ENCODE data around the gene NPHP4. TPM values are rescaled to one million over a fixed set of nuclear protein-coding genes. Genes with fewer than 3 reads are reported as not detected.

Gene NPHP4
- total and polyA plus RNA-seq, 9 of the 15 experiments (the other 6 are each of a cell fraction or from before 2014, with no cell fraction given) = 0.52 to 26.2 (median 6.7) TPM

DNA sequence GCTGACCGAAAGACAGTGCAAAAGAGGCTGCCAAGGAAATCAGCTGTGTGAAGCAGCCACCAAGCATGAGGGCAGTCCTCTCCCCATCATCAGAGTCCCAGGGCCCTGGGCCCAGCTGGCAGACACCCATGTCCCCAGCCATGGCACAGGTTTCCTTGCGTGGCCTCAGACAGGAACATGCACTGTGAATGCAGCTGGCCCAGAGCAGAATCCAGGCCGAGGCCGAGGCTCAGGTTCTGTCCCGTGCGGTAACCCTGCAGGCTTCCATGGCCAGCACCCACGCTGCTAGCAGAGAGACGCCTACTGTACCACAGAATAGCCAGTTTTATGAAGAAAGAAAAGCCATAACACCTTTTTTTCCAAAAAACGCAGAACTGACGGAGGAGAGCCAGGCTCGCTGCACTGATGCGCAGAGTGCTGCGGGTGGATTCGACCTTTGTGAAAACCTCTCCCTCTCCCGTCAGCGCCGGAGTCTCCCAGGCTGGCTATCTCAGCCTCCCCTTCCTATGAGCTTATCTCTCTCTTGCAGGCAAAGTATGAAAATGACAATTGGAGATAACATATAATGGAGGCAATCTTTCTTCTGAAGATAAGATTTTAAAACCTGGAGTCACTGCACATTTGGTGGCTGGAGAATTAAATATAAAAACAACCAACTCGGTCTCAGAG, 106.6 kb downstream of the NPHP4 start (continued):
- TF ChIP-seq HMG20B (CRISPR knock-in tag; IDR thresholded peaks at IDR 0.05) = no peak
- no peak for TF ChIP-seq ZNF764 (CRISPR knock-in tag; IDR thresholded peaks at IDR 0.05; ENCODE audit: low read depth)
- TF ChIP-seq, protein P1, sequence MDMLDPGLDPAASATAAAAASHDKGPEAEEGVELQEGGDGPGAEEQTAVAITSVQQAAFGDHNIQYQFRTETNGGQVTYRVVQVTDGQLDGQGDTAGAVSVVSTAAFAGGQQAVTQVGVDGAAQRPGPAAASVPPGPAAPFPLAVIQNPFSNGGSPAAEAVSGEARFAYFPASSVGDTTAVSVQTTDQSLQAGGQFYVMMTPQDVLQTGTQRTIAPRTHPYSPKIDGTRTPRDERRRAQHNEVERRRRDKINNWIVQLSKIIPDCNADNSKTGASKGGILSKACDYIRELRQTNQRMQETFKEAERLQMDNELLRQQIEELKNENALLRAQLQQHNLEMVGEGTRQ (CRISPR knock-in tag; IDR thresholded peaks at IDR 0.05) = no peak
- TF ChIP-seq ZNF274 (IDR thresholded peaks at IDR 0.05; ENCODE audit: borderline replicate concordance, low read depth, low read length) = peak; percentile 51; the same call in 1 of the 2 replicates
- 0 out of 2 replicates have a peak, but pooled peaks have one; percentile 18 for TF ChIP-seq HIVEP1 (CRISPR knock-in tag; IDR thresholded peaks at IDR 0.05)
- no peak; the same call in 1 of the 2 replicates for TF ChIP-seq MEF2A (IDR thresholded peaks at IDR 0.05; ENCODE audit: control insufficient read depth, low read depth, low read length)
- TF ChIP-seq ZBED1 (IDR thresholded peaks at IDR 0.05) = peak; percentile 84
- peak; percentile 91 for TF ChIP-seq KHSRP (IDR thresholded peaks at IDR 0.05)
- TF ChIP-seq SIRT6 (IDR thresholded peaks at IDR 0.05; ENCODE audit: low read depth, low read length) = no peak
- TF ChIP-seq ZNF133 (CRISPR knock-in tag; IDR thresholded peaks at IDR 0.05) = no peak
- TF ChIP-seq, protein P2, sequence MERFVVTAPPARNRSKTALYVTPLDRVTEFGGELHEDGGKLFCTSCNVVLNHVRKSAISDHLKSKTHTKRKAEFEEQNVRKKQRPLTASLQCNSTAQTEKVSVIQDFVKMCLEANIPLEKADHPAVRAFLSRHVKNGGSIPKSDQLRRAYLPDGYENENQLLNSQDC (CRISPR knock-in tag; IDR thresholded peaks at IDR 0.05) = peak; percentile 77; the same call in 1 of the 2 replicates
- peak; percentile 86 for TF ChIP-seq FOSL1 (tag; conservative IDR thresholded peaks at IDR 0.05)
- TF ChIP-seq, protein P3, sequence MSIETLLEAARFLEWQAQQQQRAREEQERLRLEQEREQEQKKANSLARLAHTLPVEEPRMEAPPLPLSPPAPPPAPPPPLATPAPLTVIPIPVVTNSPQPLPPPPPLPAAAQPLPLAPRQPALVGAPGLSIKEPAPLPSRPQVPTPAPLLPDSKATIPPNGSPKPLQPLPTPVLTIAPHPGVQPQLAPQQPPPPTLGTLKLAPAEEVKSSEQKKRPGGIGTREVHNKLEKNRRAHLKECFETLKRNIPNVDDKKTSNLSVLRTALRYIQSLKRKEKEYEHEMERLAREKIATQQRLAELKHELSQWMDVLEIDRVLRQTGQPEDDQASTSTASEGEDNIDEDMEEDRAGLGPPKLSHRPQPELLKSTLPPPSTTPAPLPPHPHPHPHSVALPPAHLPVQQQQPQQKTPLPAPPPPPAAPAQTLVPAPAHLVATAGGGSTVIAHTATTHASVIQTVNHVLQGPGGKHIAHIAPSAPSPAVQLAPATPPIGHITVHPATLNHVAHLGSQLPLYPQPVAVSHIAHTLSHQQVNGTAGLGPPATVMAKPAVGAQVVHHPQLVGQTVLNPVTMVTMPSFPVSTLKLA (conservative IDR thresholded peaks at IDR 0.05) = no peak
- TF ChIP-seq ZNF644 (tag; IDR thresholded peaks at IDR 0.05; ENCODE audit: low read depth) = peak; percentile 98
- no peak for TF ChIP-seq MCM7 (IDR thresholded peaks at IDR 0.05)
- peak; percentile 98 for TF ChIP-seq ZNF175 (CRISPR knock-in tag; IDR thresholded peaks at IDR 0.05; ENCODE audit: low read depth)
- no peak for TF ChIP-seq CEBPG (CRISPR knock-in tag; IDR thresholded peaks at IDR 0.05)
- no peak for TF ChIP-seq CEBPG (tag; conservative IDR thresholded peaks at IDR 0.05 in 1 of 2, IDR thresholded peaks at IDR 0.05 in 1 of 2)
- TF ChIP-seq ZNF79 (CRISPR knock-in tag; IDR thresholded peaks at IDR 0.05; ENCODE audit: low read depth) = 0 out of 2 replicates have a peak, but pooled peaks have one; percentile 51
- TF ChIP-seq RNF2 (IDR thresholded peaks at IDR 0.05) = peak; percentile 88; the same call in 1 of the 2 replicates
- peak; percentile 100 for TF ChIP-seq MTA2 (IDR thresholded peaks at IDR 0.05; ENCODE audit: low read depth)
- TF ChIP-seq ZNF507 (tag; conservative IDR thresholded peaks at IDR 0.05) = no peak
- TF ChIP-seq NR4A1 (CRISPR knock-in tag; IDR thresholded peaks at IDR 0.05) = no peak
- peak; percentile 92 for TF ChIP-seq NR4A1 (tag; IDR thresholded peaks at IDR 0.05)
- peak; percentile 72; the same call in 1 of the 2 replicates for TF ChIP-seq JUND (IDR thresholded peaks at IDR 0.05; ENCODE audit: borderline replicate concordance, low read depth, low read length)
- TF ChIP-seq JUND (tag; IDR thresholded peaks at IDR 0.05; ENCODE audit: borderline replicate concordance, low read depth, low read length) = peak; percentile 30; the same call in 1 of the 3 replicates
- no peak for TF ChIP-seq TCF7L2 (IDR thresholded peaks at IDR 0.05; ENCODE audit: low read depth, low read length)
- peak; percentile 93 for TF ChIP-seq SMAD3 (CRISPR knock-in tag; conservative IDR thresholded peaks at IDR 0.05)
- no peak for TF ChIP-seq ZNF586 (CRISPR knock-in tag; conservative IDR thresholded peaks at IDR 0.05)
- no peak for TF ChIP-seq POU5F1 (IDR thresholded peaks at IDR 0.05; ENCODE audit: borderline replicate concordance, low read depth, low read length, partially characterized antibody)
